ENCODE results near the gene ACLY. TPM values are rescaled to one million over a fixed set of nuclear protein-coding genes. Genes with fewer than 3 reads are reported as not detected.

Gene ACLY
- total and polyA plus RNA-seq, 2 of the 13 experiments (the other 11 are each of a cell fraction or from before 2014, with no cell fraction given), result 111 to 218 TPM

DNA sequence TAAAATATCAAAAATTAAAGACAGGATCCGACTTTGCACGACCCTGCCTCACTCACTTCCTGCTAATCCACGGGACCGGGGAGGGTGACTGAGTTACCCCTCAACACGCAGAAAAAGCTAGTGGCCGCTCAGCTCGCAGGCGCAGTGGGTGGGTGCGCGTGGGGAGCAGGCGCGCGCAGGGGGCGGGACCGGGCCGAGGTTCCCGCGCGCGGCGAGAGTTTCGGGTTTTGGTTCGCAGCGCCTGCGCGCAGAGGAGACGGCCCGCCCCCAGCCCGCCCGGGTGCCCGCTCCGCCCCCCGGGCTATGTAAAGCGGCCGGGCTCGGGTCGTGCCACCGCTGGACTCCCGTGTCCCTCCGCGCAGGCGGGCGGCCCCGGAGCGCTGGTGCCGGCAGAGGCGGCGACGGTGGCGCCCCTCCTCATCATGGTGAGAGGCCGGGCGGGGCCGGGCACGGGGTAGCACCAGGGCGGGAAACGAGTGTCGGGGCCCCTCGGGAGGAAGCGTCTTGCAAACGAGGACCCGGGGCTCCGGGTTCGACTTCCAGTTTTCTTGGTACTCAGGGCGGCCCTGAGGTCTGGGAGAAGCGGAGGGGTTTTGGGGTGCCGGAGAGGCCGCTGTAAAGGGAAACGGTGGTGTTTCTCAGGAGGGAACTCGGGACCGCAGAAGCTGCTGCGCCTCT, 47.9 kb upstream of the ACLY start, which contains the start of gene CNP (continued):
- TF ChIP-seq CAMTA2 (CRISPR knock-in tag; IDR thresholded peaks at IDR 0.05; ENCODE audit: borderline replicate concordance) (no peak; the same call in 1 of the 2 replicates), ZNF431 (CRISPR knock-in tag; IDR thresholded peaks at IDR 0.05; ENCODE audit: borderline replicate concordance, low read depth) (0 out of 2 replicates have a peak, but pooled peaks have one; percentile 43), ATF2 (CRISPR knock-in tag; IDR thresholded peaks at IDR 0.05) (peak; percentile 46), ZNF841 (CRISPR knock-in tag; IDR thresholded peaks at IDR 0.05; ENCODE audit: borderline replicate concordance) (peak; percentile 91), MAFK (conservative IDR thresholded peaks at IDR 0.05 in 1 of 2, IDR thresholded peaks at IDR 0.05 in 1 of 2; ENCODE audit: low read length in 2 of 2) (no peak), TSC22D2 (CRISPR knock-in tag; IDR thresholded peaks at IDR 0.05; ENCODE audit: borderline replicate concordance) (peak; percentile 64), TAF15 (IDR thresholded peaks at IDR 0.05; ENCODE audit: low read depth, low read length, poor library complexity, severe bottlenecking) (no peak), ZNF816 (CRISPR knock-in tag; IDR thresholded peaks at IDR 0.05; ENCODE audit: borderline replicate concordance) (no peak; the same call in 1 of the 2 replicates), MXI1 (IDR thresholded peaks at IDR 0.05; ENCODE audit: borderline replicate concordance, low read depth, low read length) (peak; percentile 48; the same call in 1 of the 3 replicates), ELF4 (CRISPR knock-in tag; IDR thresholded peaks at IDR 0.05; ENCODE audit: borderline replicate concordance) (no peak), BCLAF1 (IDR thresholded peaks at IDR 0.05) (no peak), EHMT2 (IDR thresholded peaks at IDR 0.05; ENCODE audit: borderline replicate concordance, low read depth, low read length) (no peak), ZNF724P (CRISPR knock-in tag; IDR thresholded peaks at IDR 0.05; ENCODE audit: borderline replicate concordance) (peak; percentile 6; the same call in 1 of the 2 replicates), HINFP (CRISPR knock-in tag; IDR thresholded peaks at IDR 0.05; ENCODE audit: low read depth) (no peak)
- TF ChIP-seq, protein P1, sequence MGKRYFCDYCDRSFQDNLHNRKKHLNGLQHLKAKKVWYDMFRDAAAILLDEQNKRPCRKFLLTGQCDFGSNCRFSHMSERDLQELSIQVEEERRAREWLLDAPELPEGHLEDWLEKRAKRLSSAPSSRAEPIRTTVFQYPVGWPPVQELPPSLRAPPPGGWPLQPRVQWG (CRISPR knock-in tag; IDR thresholded peaks at IDR 0.05; ENCODE audit: borderline replicate concordance, low read depth), result no peak
- TF ChIP-seq, protein P2, sequence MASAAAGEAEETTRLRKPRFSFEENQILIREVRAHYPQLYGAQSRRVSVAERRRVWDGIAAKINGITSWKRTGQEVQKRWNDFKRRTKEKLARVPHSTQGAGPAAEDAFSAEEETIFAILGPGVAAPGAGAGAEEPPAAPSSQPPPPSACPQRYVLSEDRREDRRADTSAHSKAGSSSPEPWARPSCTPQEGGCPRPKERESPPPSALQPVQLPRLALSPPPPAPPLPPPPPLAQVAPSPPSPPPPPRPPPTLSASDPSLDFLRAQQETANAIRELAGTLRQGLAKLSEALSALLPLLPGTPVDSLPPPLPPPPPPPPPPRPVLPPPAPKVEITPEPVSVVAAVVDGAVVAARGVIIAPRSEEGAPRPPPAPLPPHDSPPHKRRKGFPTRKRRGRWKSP (CRISPR knock-in tag; IDR thresholded peaks at IDR 0.05), result peak; percentile 83

Data from HepG2 (cell line).